Activated naive CD8-positive, alpha-beta T cell (primary cell): ENCODE results near the gene STARD8.

Experiments
- H3K27ac Mint-ChIP-seq: one replicate; pipeline ENCODE4 v1.8.0; 2021; ENCODE audit warnings: mixed read lengths
- H3K27me3 Mint-ChIP-seq: one replicate; pipeline ENCODE4 v1.8.0; 2021; ENCODE audit warnings: mixed read lengths
- H3K36me3 Mint-ChIP-seq: one replicate; pipeline ENCODE4 v1.8.0; 2021; ENCODE audit warnings: mixed read lengths
- H3K4me1 Mint-ChIP-seq: one replicate; pipeline ENCODE4 v1.8.0; 2021; ENCODE audit warnings: low read depth, mixed read lengths
- H3K4me3 Mint-ChIP-seq: one replicate; pipeline ENCODE4 v1.8.0; 2021; ENCODE audit warnings: mild to moderate bottlenecking, mixed read lengths
- H3K9me3 Mint-ChIP-seq: one replicate; pipeline ENCODE4 v1.8.0; 2021; ENCODE audit warnings: low read depth, mixed read lengths

STARD8 gene

DNA sequence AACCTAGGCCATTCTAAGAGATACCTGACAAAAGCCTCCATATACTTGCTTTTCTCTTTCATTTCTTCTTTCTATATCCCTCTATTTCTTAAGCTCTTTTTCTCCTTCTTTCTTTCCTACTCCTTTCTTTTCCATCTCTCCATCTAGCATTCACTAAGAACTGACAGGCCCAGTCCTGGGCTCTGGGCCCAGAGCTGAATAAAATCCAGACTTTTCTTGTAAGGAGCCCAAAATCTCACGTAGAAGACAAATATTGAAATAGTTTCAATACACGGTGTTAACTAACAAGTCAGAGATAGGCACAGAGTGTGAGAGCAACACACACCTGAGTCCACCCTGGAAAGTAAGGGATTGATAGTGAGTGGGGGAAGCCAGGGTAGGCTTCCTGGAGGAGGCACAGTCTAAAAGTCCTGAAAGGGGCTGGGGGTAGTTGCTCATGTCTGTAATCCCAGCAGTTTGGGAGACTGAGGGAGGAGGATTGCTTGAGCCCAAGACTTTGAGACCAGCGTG is 108.2 kb downstream of the STARD8 start:
- H3K4me3 Mint-ChIP-seq, result no peak overlapping the region
- H3K4me1 Mint-ChIP-seq, result no peaks in the 10 kb centered on the region
- H3K27me3 Mint-ChIP-seq, result no peaks in the 10 kb centered on the region
- H3K27ac Mint-ChIP-seq, result no peak overlapping the region
- H3K9me3 Mint-ChIP-seq, result no peaks in the 10 kb centered on the region
- no peaks in the 10 kb centered on the region for H3K36me3 Mint-ChIP-seq

- Mint-ChIP-seq H3K36me3 (no peaks in the 10 kb centered on the region), H3K27ac (no peak overlapping the region), H3K9me3 (no peaks in the 10 kb centered on the region), H3K4me3 (no peak overlapping the region), H3K4me1 (no peaks in the 10 kb centered on the region), H3K27me3 (no peaks in the 10 kb centered on the region)
Measured at GRCh38 chrX:68757331-68757730, 109.9 kb downstream of the STARD8 start.

DNA sequence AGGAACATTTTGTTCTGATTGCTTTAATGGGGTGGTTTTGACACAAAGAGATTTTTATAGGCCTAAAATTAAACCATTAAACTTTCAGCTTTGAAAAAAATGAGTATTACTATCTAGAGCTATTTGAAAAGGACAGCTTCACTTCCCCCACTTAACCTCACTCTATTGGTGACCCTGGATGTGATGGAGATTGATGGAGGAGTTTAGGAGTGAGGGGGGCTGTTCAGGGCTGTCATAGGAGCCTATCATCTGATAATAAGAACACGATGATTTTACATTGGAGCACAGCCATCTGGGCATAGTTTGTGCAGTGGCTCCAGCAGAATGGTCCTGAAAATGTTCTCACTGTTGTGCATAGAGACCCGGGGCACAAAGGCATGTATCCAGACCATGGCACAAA is 110.3 kb downstream of the STARD8 start:
- Mint-ChIP-seq H3K9me3 (no peaks in the 10 kb centered on the region), H3K36me3 (no peaks in the 10 kb centered on the region), H3K27me3 (no peaks in the 10 kb centered on the region), H3K4me1 (no peaks in the 10 kb centered on the region), H3K4me3 (no peak overlapping the region), H3K27ac (no peak overlapping the region)

- no peak overlapping the region for H3K4me3 Mint-ChIP-seq
Measured at GRCh38 chrX:68758671-68759070, 111.2 kb downstream of the STARD8 start.

DNA sequence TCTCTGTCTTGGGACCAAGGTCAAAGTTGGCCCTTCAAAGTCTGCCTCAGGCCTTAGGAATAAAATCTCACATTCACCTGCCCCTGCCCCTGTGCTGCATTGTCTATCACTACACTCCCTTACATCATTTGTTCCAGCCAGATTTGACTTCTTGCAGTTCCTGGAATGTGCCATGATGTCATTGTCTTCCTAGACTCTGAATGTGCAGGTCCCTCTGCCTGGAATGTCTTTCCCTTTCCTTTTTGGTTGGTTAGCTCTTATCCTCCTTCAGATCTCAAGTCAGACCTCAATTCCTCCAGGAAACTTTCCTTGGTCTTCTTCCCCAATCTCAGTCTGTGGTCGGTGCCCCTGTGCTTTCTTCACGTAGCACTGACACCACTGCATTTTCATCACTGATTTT is 113.6 kb downstream of the STARD8 start:
- Mint-ChIP-seq H3K36me3 (no peaks in the 10 kb centered on the region), H3K4me3 (no peak overlapping the region), H3K27ac (no peak overlapping the region), H3K27me3 (no peaks in the 10 kb centered on the region), H3K9me3 (no peaks in the 10 kb centered on the region), H3K4me1 (no peaks in the 10 kb centered on the region)

More at GRCh38 chrX:68758671-68759070, 111.2 kb downstream of the STARD8 start:
- Mint-ChIP-seq H3K27me3 (no peaks in the 10 kb centered on the region), H3K27ac (no peak overlapping the region), H3K9me3 (no peaks in the 10 kb centered on the region), H3K36me3 (no peaks in the 10 kb centered on the region), H3K4me1 (no peaks in the 10 kb centered on the region)

DNA sequence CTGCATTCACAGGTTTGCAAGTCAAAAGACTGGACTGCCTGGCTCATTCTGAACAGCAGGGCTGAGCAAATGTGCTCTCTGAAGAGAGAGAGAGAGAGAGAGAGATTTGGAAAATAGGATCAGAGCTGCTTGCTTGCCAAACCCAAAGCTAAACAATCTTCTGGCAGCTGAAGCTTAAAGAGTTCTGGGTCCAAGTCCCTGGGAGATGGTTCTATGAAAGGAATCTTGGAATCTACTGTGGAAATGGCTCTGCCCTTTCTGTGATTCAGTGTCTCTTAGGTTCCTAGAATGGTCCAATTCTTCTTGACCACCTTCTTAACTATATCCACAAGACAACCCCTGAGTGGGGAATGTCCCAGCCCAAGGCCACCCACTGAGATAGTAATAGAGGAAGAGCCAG is 115.3 kb downstream of the STARD8 start:
- Mint-ChIP-seq H3K4me1 (no peaks in the 10 kb centered on the region), H3K36me3 (no peaks in the 10 kb centered on the region), H3K9me3 (no peaks in the 10 kb centered on the region), H3K27me3 (no peaks in the 10 kb centered on the region), H3K4me3 (no peak overlapping the region), H3K27ac (no peak overlapping the region)

GRCh38 chrX:68763481-68763880 is 116.0 kb downstream of the STARD8 start:
- no peaks in the 10 kb centered on the region for H3K4me1 Mint-ChIP-seq
- H3K27ac Mint-ChIP-seq, result no peak overlapping the region
- H3K36me3 Mint-ChIP-seq, result no peaks in the 10 kb centered on the region
- no peaks in the 10 kb centered on the region for H3K27me3 Mint-ChIP-seq
- no peaks in the 10 kb centered on the region for H3K9me3 Mint-ChIP-seq
- no peak overlapping the region for H3K4me3 Mint-ChIP-seq
